ENCODE results near the gene NT5E.
A peak's percentile ranks its signal among the peaks of the same experiment; 100 is the strongest.

Gene NT5E

DNA sequence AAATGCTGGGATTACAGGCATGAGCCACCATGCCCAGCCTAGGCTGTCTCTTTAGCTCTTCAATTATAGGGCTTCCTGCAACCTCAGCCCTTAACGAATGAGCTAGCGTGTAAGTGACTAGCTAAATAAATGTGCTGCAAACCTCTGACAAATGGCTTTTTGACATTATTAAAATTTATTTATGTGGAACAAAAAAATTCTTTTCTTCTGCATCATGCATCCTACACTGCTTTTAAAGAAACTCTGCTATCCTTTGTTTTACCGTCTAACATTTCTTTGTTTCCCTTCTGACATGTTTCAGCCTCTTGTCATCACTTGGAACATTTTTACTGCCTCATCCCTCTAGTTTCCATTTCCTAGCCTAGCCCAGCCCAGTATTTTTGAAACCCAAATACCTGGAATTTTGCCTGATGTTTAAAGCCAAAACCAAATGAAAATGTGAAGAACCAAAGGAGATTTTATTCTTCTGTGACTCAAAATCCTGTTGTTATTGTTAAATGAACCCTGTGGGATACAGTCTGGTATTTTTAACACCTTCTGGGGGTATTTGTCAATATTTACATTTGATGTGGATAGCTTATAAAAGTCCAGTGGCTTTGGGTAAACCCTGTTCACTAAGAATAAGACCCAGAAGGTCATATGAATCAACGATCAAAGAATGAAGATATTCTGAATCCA, 9.5 kb downstream of the NT5E start:
- DNase-seq (ENCODE audit: low read depth in 1 of 2, low spot score in 1 of 2) = no peak

DNA sequence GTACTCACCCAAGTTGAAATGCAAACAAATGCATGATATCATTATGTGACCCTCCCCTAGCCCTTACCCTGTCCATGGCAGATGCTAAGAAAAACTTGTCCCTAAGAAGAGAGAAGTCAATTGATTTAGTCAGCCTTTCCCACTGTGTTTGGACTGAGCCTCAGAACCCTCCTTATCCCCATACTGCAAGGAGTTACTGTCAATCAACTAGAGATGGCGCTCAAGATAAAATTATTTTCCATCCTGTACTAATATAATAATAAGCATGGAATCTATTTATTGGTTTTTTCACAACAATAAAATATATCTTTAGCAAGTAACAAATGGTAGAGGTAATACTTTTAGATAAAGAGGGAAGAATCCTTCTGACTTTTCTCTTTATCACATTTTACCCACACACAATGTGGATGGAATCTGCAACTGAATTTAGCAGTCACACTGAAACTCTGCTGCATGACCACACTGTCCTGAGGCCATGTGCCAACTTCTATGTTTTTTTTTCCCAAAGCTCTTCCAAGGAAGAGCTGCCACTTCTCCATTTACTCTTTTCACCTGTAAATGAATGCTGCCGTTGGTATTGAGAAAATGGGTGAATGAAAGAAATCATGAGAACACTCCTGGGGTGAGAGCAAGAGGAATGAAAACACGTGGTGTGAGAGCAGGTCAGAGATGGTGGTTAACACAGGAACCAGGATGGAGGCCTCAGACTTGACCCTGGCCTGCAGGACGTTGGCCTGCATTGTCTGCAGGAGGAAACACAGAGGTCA, 10.5 kb downstream of the NT5E start:
- no peak for DNase-seq (ENCODE audit: low read depth in 1 of 2, low spot score in 1 of 2)

DNA sequence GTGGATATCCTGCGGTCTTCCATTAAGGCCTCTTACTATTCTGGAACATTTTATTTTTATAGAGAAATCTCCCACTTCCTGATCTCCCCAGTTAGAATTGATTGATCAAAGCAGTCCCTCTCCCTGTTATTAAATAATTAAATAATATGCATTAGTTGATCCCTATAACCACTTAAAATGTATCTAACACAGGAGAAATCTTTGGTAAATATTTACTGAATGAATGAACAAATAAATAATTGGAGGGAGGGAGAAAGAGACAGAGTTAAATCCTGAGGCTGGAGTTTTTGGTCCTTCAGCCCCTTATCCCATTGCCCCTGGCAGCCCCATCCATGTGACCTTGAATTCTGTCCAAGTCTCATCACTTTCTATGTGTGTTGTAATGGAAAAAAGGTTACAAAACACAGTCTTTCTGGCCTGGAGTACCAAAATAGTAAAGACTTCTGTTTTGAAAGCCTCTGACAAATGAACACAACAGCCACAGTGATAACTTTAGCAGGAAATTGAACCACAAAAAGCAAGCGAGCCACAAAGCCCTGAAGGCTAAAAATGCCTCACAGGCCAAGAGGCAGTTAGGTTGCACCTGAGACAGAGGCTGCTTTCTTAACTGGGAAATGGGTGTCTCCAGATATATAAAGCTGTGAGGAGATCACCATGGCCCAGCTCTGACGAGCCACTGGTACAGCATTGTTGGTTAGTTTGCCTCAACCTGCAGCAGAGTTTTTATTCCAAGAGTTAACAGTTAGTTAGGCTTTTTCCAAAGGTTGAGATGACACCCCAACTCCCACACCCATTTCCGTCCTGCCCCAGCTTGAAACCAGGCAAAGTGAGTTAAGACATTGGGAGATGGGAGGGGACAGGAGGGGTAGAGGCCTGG, 11.3 kb downstream of the NT5E start:
- DNase-seq (ENCODE audit: low read depth in 1 of 2, low spot score in 1 of 2) = no peak

DNA sequence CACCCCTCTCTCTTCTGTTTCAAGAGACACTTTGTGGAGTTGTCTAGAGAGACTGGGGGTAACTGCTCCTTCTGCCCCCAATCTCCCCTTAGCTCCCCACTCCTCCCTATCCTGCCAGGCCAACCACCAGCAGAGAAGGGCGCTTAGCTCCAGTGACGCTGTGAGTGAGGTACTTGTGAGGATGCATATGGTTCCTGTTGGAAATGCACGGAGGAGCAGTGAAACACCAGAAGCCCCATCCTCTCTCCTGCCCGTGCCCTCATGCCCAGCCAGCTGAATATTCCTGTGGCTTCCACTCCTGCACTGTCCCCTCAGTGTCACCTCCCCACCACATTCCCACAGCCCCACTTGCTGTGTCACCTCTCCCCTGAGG, 11.9 kb downstream of the NT5E start:
- DNase-seq (ENCODE audit: low read depth in 1 of 2, low spot score in 1 of 2) = no peak

DNA sequence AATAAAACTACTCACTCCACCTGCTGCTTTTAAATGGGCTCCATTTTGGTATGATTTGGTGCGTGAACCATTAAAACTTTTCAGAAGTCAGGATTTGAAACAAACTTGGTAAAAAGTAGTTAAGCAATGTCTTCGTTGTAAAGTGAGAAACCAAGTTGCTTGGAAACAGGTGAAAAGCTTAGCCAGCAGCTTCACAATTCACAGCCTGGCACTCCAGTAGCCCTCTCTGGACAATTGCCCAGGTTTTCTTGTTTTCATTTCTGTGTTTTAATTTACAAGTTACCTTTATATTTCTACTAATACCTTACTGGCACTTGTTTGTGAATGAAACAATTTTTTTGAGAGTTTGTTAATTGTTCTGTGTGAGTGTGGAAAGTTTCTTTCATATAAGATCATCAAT, 12.8 kb downstream of the NT5E start:
- no peak for DNase-seq (ENCODE audit: low read depth in 1 of 2, low spot score in 1 of 2)

DNA sequence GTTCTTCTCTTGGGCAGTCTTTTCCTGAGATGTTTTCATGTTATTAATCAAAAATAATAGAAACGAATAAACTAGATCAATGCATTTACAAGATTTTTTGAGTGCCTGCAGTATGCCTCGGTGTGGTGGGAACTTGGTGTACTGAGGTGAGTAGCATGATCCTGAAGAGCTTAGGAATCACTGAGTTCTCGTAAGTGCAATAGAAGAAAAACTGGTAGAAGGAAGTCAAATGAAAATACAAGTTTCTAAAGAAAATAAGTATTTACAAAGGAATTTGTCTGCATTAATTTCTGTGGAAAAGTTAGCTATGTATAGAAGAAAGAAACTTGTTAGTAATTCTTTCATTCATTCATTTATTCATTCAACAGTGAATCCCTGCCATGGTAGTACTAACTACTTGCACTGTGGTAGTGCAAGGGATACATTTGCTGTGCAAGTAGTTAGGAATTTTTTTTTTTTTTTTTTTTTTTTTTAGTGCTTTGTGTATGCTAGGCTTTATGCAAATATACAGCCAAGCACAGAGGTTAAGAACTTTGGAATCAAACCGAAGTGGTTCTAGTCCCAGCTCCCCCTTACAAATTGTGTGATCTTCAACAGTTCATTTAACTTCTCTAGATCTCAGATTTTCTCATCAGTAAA, 13.9 kb downstream of the NT5E start:
- DNase-seq (ENCODE audit: low read depth in 1 of 2, low spot score in 1 of 2) = no peak

DNA sequence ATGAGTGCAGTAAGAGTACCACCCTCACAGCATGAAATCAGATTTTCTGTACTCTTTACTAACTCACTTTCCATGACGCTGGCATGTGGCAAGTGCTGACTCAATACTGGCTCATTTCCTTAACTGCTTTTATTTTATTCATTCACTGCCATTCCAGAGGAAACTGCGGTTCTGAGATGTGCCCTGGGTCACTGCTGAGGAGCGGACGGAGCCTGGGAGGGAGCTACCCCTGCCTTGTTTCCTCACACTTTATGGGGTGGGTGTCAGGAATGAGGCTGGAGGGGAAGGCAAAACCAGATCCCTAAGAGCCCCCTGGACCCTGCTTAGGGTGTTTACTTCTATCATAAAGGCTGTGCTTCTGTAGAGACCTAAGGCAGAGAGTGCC, 14.4 kb downstream of the NT5E start:
- no peak for DNase-seq (ENCODE audit: low read depth in 1 of 2, low spot score in 1 of 2)

DNA sequence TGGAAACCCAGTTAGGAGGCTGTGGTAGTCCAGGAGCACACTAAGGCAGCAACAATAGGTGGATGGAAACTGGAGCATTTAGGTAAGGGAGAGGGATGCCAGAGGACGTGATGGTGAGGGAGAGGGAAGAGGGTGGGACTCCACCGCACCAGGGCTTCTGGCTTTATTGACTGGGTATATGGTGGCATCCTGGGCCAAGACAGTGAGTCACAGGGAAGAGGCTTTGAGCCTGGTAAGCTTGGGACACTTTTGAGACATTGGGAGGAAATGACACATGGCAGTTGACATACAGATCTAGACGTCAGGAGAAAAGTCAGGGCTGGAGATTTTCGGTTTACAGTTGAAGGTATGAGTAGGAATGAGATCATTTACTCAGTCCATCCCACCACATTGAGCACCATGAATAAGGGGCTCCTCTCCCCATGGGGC, 14.9 kb downstream of the NT5E start:
- DNase-seq (ENCODE audit: low read depth in 1 of 2, low spot score in 1 of 2) = no peak

DNA sequence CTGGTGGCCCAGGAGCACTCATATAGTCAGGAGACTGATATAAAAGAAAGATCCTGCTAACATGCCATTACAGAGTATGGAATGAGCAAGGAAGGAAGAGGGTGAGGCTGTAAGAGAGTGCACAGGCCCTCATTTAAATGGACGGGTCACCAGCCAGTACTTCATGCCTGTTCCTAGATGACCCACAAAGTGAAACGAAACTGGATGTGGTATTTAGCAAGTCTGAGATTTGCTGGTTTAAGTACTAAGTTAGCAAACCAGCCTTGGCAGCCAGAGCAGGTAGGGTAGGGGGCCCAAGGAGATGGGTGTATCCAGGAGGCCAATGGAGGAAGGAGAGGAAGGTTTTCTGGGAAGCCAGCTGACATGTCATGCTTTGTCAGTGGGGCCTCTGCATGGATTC, 15.9 kb downstream of the NT5E start:
- no peak for DNase-seq (ENCODE audit: low read depth in 1 of 2, low spot score in 1 of 2)

DNA sequence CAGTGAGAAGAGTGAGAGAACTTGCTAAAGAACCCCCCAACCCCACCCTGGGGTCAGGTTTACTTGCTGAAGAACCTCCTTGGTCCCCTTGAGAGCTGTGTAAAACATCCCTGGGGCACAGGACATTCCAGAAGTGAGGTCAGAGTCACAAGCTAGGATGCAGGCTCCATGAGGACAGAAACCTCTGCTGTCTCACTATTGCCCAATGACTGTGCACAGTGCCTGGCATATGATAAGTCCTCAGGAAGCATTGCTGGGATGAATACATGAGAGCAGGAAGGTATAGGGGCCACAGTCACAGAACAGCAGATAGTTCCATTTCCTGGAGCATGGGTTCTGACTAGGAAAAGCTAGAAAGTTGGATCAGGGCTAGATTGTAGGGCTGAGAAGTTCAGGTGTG, 18.4 kb downstream of the NT5E start:
- DNase-seq (ENCODE audit: low read depth in 1 of 2, low spot score in 1 of 2) = no peak

DNA sequence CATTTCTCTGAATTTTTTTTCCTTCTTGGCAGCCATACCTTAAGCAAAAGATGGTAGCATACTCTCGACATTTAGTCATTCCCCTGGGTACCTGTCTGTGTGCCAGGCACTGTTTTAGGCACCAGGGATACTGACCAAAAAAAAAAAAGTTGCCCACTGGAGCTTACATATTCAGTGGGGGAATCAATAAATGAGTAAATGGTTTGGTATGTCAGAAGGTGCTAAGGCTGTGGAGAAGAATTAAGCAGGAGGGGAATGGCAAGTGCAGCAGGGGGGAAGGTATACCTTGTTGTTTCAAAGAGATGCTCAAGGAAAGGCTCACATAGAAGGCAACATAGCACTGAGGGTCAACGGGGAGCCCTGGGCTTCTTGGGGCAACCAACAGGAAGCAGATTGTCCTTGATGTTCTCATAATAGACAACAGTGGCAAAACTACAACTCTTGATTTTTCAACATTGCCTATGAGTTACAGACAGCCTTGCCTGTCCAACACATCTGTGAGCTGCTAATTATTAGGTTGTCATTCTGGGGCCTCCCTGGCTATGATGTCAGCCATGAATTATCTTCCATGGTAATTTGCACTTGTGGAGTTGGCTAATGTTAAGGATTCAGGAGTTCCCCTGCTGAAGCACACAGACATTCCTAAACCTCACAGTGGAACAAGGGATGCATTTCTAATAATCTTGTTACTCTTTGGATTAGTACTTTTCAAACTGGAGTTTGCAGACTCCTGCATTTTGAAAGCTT, 19.6 kb downstream of the NT5E start:
- DNase-seq (ENCODE audit: low read depth in 1 of 2, low spot score in 1 of 2) = no peak

DNA sequence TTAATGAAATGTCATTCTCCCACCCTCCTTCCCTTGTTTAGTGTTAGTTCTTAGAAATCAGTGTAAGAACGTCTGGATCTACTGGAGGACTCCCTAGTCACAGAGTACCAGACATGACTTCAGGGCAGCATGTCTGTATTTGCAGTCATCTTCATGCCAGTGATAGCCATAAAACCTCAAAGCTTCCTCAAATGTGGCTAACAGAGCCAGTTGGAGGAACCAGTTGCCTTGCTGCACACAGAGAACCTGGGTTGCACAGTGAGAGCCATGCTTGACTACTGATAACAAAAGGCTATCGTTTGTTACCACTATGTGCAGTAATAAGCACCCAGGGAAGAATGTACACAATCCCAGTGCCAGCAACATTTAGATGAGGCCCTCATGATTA, 20.1 kb downstream of the NT5E start:
- DNase-seq (ENCODE audit: low read depth in 1 of 2, low spot score in 1 of 2) = no peak

DNA sequence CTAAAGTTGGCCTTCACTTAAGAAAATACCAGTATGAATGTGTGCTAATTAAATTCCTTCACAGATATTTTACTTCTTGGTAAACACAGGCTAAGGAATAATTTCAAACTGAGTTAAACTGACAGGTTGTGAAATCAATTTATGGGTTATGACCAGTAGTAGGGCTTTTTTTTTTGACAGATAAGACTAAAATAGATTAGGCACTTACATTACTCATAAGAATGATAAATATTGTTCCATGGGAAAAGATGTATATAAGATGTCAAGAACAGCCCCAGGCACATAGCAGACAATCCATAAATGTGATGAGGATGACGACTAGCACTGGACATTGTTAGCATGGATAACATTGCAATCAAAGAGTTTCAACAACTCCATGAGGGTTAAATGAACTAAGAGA, 22.9 kb downstream of the NT5E start:
- no peak for DNase-seq (ENCODE audit: low read depth in 1 of 2, low spot score in 1 of 2)

DNA sequence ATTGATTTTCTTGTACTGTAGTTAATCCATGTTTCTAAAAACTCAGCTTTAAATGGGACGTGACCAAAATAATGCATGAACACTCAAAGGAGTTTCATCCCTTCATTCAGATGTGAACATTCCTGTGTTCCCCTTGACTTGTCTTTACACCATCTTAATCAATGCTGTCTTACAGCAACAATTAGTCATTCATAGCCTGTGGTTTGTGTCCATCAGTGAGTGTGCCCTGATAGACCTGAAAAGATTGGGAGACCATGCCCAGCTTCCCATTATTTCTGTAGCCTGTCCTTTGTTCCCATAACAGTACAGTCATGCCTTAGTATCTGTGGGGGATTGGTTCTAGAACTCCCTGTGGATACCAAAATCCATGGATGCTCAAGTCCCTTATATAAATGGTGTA, 23.9 kb downstream of the NT5E start:
- DNase-seq (ENCODE audit: low read depth in 1 of 2, low spot score in 1 of 2) = no peak

DNA sequence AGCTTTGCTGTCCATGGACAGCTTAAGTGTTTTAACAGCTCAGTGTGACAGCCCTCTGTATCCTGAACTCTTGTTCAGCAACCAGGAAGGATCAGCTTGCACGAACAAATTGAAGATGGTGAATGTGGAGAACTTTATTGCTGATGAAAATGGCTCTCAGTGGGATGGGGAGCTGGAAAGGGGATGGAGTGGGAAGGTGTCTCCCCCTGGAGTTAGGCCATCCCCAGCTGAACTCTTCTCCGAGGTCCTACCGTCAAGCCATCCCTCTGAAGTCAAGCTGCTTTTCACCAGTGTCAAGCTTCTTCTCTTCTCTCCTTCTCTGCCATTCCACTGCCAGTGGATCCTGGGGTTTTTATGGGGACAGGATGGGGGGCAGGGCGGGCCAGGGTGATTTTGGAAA, 26.6 kb downstream of the NT5E start:
- DNase-seq (ENCODE audit: low read depth in 1 of 2, low spot score in 1 of 2) = no peak

DNA sequence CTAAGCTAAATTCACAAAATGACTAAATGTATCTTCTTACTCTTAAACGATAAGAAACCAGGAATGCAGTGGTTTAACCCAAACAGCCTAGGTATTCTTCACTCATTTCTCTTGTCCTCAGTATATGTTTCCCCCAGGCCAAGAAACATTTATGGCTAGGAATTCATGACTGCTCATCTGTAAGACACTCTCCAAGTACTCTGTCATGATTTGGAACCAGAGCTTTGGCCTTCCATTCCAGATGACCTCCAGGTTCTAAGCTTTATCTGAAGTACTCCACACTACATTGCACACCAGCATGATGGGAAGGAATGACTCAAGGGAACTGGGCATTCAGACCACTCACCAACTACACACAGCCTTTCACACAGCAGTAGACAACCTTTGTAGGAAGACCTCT, 29.3 kb downstream of the NT5E start:
- DNase-seq (ENCODE audit: low read depth in 1 of 2, low spot score in 1 of 2) = no peak

DNA sequence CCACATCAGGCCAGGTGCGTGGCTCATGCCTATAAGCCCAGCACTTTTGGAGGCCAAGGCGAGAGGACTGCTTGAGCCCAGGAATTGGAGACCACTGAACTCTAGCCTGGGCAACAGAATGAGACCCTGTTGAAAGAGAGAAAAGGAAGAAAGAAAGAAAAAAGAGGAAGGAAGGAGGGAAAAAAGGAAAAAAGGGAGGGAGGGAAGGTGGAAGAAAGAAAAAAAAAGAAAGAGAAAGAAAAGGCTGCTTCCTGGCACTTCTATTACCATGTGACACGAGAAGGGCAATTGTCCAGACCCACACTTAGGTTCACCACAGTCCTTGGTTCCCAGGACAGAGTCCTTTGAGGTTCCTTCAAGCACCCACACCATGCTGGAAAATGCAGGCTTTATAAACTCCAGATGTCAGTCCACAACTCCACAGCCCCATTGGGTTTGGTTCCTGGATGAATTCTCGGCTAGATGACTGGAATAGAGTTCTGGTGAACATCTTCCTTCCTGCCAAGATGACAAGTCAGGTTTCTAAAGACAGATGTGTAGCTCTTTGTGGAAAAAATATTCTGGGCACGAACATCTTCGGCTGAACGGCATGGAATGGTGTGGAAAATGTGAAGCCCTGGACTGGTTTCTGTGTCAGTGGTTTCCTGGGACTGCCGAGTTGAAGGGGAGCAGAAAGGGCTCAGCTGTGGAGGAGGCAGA, 32.5 kb downstream of the NT5E start:
- no peak for DNase-seq (ENCODE audit: low read depth in 1 of 2, low spot score in 1 of 2)

DNA sequence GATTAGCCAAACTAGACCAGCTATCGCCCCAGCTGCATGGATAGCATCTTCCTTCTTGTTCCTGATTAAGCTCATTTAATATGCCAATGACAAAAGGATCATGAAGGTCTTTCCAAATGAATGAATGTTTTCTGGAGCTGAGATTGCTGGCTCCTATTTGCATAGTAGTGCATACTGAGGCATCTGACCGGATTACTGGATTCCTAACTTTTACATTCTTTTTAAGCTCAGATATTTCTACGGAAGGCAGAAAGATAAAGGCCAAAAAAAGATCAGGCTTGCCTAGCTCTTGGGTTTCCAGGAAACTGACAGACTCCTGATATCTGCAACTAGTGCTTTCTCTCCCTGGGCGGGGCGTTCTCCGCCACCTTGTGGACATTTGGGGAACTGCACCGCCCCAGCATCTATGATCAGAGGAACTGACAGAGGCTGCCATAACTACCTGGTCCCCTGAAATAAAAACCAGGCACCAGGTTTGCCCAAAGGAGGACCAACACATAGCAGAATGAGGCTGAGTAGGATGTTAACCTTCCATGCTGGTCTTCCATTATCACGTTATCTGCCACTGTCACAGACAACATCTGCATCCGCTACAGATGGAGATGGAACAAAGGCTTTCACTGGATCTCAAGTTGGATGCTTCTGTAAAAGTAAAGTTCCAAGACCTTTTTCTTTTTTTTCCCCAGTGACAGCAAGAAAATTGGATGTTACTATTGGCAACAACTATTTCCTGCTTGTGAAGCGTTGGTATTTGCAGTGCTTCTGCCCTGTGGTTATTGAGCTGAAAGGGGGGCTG, 33.2 kb downstream of the NT5E start:
- peak; percentile 61 to 64 for DNase-seq (ENCODE audit: low read depth in 1 of 2, low spot score in 1 of 2)

DNA sequence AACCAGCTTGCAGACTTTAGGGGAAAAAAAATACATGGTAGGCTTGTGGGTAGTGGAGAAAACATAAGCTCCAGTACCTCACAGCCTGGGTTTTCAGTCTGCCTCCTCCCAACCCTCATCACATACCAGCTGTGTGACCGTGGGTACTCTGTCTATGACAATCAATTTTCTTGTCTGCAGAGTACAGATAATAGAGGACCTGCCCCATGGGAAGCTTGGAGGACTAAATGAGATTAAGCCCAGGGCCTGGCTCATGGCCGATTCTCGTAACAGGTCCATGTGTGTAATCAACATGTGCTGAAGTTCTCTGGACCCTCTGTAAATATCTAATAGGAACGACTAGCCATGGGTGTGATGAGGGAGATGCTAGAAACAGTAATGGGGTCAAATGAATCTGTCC, 34.0 kb downstream of the NT5E start:
- DNase-seq (ENCODE audit: low read depth in 1 of 2, low spot score in 1 of 2) = no peak

DNA sequence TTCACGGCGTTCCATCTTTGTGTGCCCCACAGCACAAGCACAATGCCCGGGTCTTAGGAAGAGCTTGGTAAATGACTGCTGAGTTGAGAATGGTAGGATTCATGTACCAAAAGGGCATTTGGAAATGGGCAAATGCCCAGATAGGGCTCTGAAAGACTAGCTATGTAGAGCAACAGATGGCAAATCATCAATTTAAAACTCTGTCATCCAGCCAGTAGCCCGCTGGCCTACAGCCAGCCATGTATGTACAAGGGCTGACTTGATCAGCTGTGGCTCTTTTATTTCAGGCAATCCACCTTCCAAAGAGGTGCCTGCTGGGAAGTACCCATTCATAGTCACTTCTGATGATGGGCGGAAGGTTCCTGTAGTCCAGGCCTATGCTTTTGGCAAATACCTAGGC, 35.1 kb downstream of the NT5E start:
- DNase-seq (ENCODE audit: low read depth in 1 of 2, low spot score in 1 of 2) = no peak
